T-helper 17 cell (primary cell): ENCODE data around the gene GATA3. TPM values are rescaled to one million over a fixed set of nuclear protein-coding genes. Genes with fewer than 3 reads are reported as not detected.

Source experiments
- ATAC-seq: fragments of 150-1000 bp; cut with Tn5 transposase; 2 replicates; pipeline ENCODE4 v1.10.0; 2021; ENCODE audit warnings: mild to moderate bottlenecking, moderate library complexity
- DNase-seq, 3 donors: peaks; one replicate each; pipeline versions ENCODE4 v3.0.0 to v3.0.0-alpha.2; 2020 to 2021
- H3K9me3 ChIP-seq: one replicate; pipeline ENCODE4 v1.7.0; 2013; ENCODE audit warnings: low read length, mild to moderate bottlenecking; ENCODE audit not compliant: control insufficient read depth, poor library complexity, severe bottlenecking
- H3K27ac Mint-ChIP-seq: one replicate; pipeline ENCODE4 v1.8.0; 2022; ENCODE audit warnings: mild to moderate bottlenecking, moderate library complexity, mixed read lengths
- H3K27me3 Mint-ChIP-seq: one replicate; pipeline ENCODE4 v1.8.0; 2022; ENCODE audit warnings: mixed read lengths
- H3K36me3 Mint-ChIP-seq: one replicate; pipeline ENCODE4 v1.8.0; 2022; ENCODE audit warnings: low read depth, mixed read lengths
- H3K4me1 Mint-ChIP-seq: one replicate; pipeline ENCODE4 v1.8.0; 2022; ENCODE audit warnings: mild to moderate bottlenecking, mixed read lengths
- H3K4me3 Mint-ChIP-seq: one replicate; pipeline ENCODE4 v1.8.0; 2022; ENCODE audit warnings: mild to moderate bottlenecking, moderate library complexity, mixed read lengths
- total RNA-seq, 4 donors: library from RNA in 2 of 4; stranded (reverse) in 2 of 4; gene quantifications; one replicate each; pipeline ENCODE4 v1.2.3 and lab custom pipeline; 2022 to 2026

GATA3 gene
- total RNA-seq, 2 donors from 2014 or later: 91.9 to 149 TPM

- DNase-seq (no peak), ATAC-seq (no peak)
- Mint-ChIP-seq H3K27ac (peak overlapping the region; percentile 76), H3K27me3 (peaks cover 58% of the 10 kb centered on the region), H3K4me3 (peak overlapping the region; percentile 84), H3K4me1 (peaks cover 56% of the 10 kb centered on the region), H3K36me3 (peaks cover 4% of the 10 kb centered on the region)
- H3K9me3 ChIP-seq: no peaks in the 10 kb centered on the region
Measured at GRCh38 chr10:8049865-8050555, 4.5 kb upstream of the GATA3 start.

DNA sequence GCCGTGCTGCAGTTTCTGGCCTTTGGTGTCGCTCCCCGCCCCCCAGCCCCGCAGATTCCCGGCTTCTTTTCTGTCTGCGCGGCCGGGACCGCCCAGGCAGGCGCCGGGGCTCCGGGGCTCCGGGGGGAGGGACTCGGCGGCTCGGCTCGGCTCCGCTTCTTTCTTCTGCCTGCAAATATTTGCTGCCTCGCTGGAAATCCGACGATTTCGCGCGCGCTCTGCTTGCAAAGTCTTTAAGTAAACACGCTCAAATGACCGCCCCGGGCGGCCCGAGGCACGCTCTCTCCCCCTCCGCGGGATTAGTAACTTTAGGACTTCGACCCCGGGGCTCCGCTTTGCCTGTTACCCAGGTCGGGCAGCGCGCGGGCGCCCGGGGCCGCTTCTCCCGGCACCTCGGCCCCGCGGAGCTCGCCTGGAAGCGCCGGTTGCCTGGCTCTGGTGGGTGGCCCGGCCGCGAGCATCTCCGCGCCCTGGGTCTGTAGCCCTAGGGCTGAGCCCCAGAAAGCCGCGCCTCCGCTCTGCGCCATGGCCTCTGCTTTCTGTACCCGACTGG lies 3.9 kb upstream of the GATA3 start:
- Mint-ChIP-seq H3K27me3 (peaks cover 51% of the 10 kb centered on the region), H3K4me1 (peaks cover 51% of the 10 kb centered on the region), H3K27ac (peak overlapping the region; percentile 76), H3K4me3 (peak overlapping the region; percentile 84), H3K36me3 (peaks cover 7% of the 10 kb centered on the region)
- DNase-seq: no peak
- H3K9me3 ChIP-seq: no peaks in the 10 kb centered on the region
- ATAC-seq: no peak

GRCh38 chr10:8051109-8051821 lies 3.2 kb upstream of the GATA3 start:
- Mint-ChIP-seq H3K4me3 (peak overlapping the region; percentile 84), H3K36me3 (peaks cover 7% of the 10 kb centered on the region), H3K27me3 (peaks cover 45% of the 10 kb centered on the region), H3K27ac (peak overlapping the region; percentile 76), H3K4me1 (peaks cover 45% of the 10 kb centered on the region)
- H3K9me3 ChIP-seq: no peaks in the 10 kb centered on the region
- ATAC-seq (no peak), DNase-seq (no peak)

- Mint-ChIP-seq H3K4me3 (peak overlapping the region; percentile 97), H3K4me1 (peaks cover 41% of the 10 kb centered on the region), H3K36me3 (peaks cover 12% of the 10 kb centered on the region), H3K27me3 (peaks cover 39% of the 10 kb centered on the region), H3K27ac (peak overlapping the region; percentile 99)
- DNase-seq: peak in 1 of 3 donors; percentile 5
- ATAC-seq: no peak
- no peaks in the 10 kb centered on the region for H3K9me3 ChIP-seq
Measured at GRCh38 chr10:8051851-8052257, 2.6 kb upstream of the GATA3 start.

- no peaks in the 10 kb centered on the region for H3K9me3 ChIP-seq
- Mint-ChIP-seq H3K36me3 (peaks cover 13% of the 10 kb centered on the region), H3K4me1 (peaks cover 40% of the 10 kb centered on the region), H3K27ac (peak overlapping the region; percentile 99), H3K4me3 (peak overlapping the region; percentile 97), H3K27me3 (peaks cover 33% of the 10 kb centered on the region)
- DNase-seq: peak in 1 of 3 donors; percentile 4
- no peak for ATAC-seq
Measured at GRCh38 chr10:8052341-8052955, 2.0 kb upstream of the GATA3 start.

DNA sequence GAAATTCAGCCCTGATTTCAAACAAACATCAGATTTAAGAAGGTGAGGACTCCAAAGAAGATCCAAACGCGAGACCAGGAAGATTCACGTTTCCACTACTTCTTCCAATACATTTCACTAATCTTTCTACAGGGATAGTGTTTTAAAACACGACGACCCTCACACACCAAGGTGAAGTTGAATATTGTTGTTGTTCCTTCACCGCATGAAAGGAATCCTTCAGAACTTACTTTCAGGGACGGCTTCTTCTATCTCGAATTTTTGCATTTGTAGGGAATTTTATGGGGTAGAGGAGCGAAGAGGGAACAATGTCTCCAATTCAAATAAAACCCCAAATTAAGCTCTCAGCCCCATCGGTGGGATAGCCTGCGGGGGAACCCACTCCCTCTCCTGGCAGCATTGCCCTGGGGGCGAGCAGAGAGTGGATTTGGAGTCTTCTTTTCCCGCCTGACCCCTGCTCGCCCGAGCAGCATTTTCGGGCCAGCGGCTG lies 1.5 kb upstream of the GATA3 start:
- no peaks in the 10 kb centered on the region for H3K9me3 ChIP-seq
- DNase-seq (no peak), ATAC-seq (no peak)
- peaks cover 28% of the 10 kb centered on the region for H3K27me3 Mint-ChIP-seq
- H3K36me3 Mint-ChIP-seq: peaks cover 13% of the 10 kb centered on the region
- peak overlapping the region; percentile 97 for H3K4me3 Mint-ChIP-seq
- H3K4me1 Mint-ChIP-seq: peaks cover 42% of the 10 kb centered on the region
- peak overlapping the region; percentile 99 for H3K27ac Mint-ChIP-seq

DNA sequence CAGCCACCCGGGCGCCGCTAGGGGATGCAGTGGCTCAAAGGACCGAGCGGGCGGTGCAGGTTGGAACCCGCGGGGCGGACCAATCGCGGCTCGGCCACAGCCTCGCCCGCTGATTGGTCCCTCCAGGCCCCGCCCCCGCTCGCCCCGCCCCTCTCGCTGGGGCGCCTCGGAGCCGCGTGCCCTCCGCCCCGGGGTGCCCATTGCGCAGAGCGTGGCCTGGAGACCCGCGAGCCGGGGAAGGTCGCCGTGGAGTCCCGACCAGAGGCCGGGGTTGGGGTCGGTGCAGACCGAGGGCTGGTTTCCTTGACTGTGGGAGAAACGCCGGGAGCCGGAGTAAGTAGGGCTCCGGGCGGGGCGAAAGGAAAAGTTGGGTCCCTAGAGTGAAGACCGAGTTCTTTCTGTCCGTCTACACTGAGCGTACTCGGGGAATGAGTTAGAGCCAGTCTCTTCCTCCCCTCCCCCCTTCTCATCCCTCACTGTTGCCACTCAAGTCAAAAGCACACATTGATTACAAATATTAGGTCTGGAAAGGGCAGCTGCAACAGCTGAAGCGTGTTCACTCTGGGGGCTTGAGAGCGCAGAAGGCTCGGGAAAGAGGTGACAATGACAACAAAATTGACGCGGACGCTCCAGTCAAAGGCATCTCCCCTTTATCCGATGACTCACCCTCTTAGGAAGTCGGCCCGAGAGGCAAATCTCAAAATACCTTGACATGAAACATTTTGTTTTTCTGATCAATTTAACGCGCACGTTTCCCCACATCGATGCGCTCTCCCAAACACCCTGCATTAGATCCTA lies 843 bp upstream of the GATA3 start:
- DNase-seq: peak; percentile 89 to 95 (median 93)
- Mint-ChIP-seq H3K27ac (peak overlapping the region; percentile 99), H3K4me1 (peaks cover 42% of the 10 kb centered on the region), H3K27me3 (peaks cover 21% of the 10 kb centered on the region), H3K36me3 (peaks cover 13% of the 10 kb centered on the region), H3K4me3 (peak overlapping the region; percentile 97)
- peak; percentile 64 for ATAC-seq
- no peaks in the 10 kb centered on the region for H3K9me3 ChIP-seq

GRCh38 chr10:8054244-8054493 lies 319 bp upstream of the GATA3 start:
- DNase-seq (no peak), ATAC-seq (peak; percentile 2)
- H3K9me3 ChIP-seq: no peaks in the 10 kb centered on the region
- peak overlapping the region; percentile 99 for H3K27ac Mint-ChIP-seq
- H3K27me3 Mint-ChIP-seq: peaks cover 16% of the 10 kb centered on the region
- H3K36me3 Mint-ChIP-seq: peaks cover 14% of the 10 kb centered on the region
- H3K4me3 Mint-ChIP-seq: peak overlapping the region; percentile 97
- peaks cover 43% of the 10 kb centered on the region for H3K4me1 Mint-ChIP-seq

GRCh38 chr10:8055420-8056349 lies 1.2 kb downstream of the GATA3 start:
- Mint-ChIP-seq H3K36me3 (peaks cover 21% of the 10 kb centered on the region), H3K4me3 (peak overlapping the region; percentile 97), H3K27me3 (peaks cover 16% of the 10 kb centered on the region), H3K4me1 (peaks cover 54% of the 10 kb centered on the region), H3K27ac (peak overlapping the region; percentile 99)
- H3K9me3 ChIP-seq: no peaks in the 10 kb centered on the region
- ATAC-seq (no peak), DNase-seq (no peak)

- Mint-ChIP-seq H3K36me3 (peaks cover 26% of the 10 kb centered on the region), H3K27me3 (peaks cover 16% of the 10 kb centered on the region), H3K4me3 (peak overlapping the region; percentile 97), H3K4me1 (peaks cover 60% of the 10 kb centered on the region), H3K27ac (peak overlapping the region; percentile 99)
- no peak for ATAC-seq
- no peaks in the 10 kb centered on the region for H3K9me3 ChIP-seq
- no peak for DNase-seq
Measured at GRCh38 chr10:8056378-8056777, 1.9 kb downstream of the GATA3 start.

DNA sequence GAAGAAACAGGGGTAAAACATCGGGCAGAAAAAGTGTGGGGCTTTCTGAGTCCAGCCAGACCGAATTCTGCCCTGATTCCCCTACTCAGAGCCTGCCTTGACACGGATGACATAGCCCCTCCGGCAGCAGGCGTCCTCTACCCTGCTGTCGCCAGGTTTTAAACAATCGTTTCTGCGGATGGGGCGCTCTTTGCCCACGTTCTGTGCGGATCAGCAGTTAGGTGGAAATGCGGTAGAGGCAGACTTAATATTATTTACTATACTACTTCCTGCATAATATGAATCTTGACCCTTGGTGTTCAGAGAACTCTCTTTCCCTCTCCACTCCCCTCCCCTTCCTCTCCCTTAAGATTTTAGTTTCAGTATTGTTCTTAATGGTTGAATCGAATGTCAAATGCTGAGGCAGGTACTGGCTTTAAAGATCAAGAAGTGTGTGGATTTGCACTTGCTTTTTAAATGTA lies 2.4 kb downstream of the GATA3 start:
- DNase-seq: no peak
- ATAC-seq: peak; percentile 11
- peaks cover 63% of the 10 kb centered on the region for H3K4me1 Mint-ChIP-seq

More for the DNA sequence above, 2.4 kb downstream of the GATA3 start:
- H3K36me3 Mint-ChIP-seq: peaks cover 26% of the 10 kb centered on the region
- peaks cover 15% of the 10 kb centered on the region for H3K27me3 Mint-ChIP-seq
- peak overlapping the region; percentile 99 for H3K27ac Mint-ChIP-seq
- H3K9me3 ChIP-seq: no peaks in the 10 kb centered on the region
- H3K4me3 Mint-ChIP-seq: peak overlapping the region; percentile 97
